K562 (cell line): ENCODE results near the gene MYCBPAP. TPM values are rescaled to one million over a fixed set of nuclear protein-coding genes. Genes with fewer than 3 reads are reported as not detected.

Experiments used
- ATAC-seq: fragments of 200-7000 bp; cut with Tn5 transposase; 3 replicates; pipeline ENCODE4 v1.9.1; 2020; ENCODE audit warnings: moderate library complexity
- BruUV-seq: library from RNA; stranded (reverse); fragments of 400-500 nt; replicated peaks from 2 replicates; lab custom pipeline; 2021; lab: Mats Ljungman, UMichigan
- CTCF ChIA-PET: fragments of 300-600 bp; formaldehyde crosslinking; extraction: SDS; loops from one replicate; lab custom pipeline; 2021; ENCODE audit warnings: low intra/inter-chr PET ratio; lab: Yijun Ruan, JAX
- POLR2A ChIA-PET: fragments of 300-600, 350-650 bp; sonication (Branson Sonifier 250); formaldehyde crosslinking; extraction: SDS; loops from one replicate; lab custom pipeline; 2021; ENCODE audit warnings: antibody characterized with exemption, inconsistent platforms; lab: Yijun Ruan, JAX
- DNase-seq, 4 experiments: peaks; one replicate each; pipeline versions ENCODE4 v3.0.0 to v3.0.0-alpha.2; 2011 to 2018; ENCODE audit warnings: low spot score in 3 of 4, mixed read lengths in 3 of 4; ENCODE audit errors: extremely low read depth in 1 of 4
- FAIRE-seq: peaks from 2 replicates; lab custom pipeline; 2011; peaks lifted over from hg19 to GRCh38; lab: Jason Lieb, UNC
- H2AFZ ChIP-seq: 2 replicates; pipeline ENCODE4 v1.6.0; 2011; ENCODE audit warnings: low read depth, low read length, control low read depth, inconsistent platforms
- H3K27ac ChIP-seq: fragments of 200-600 bp; 3 replicates; pipeline ENCODE4 v1.8.0; 2011; ENCODE audit warnings: low read depth, mild to moderate bottlenecking, control low read depth, inconsistent platforms, low read length, moderate library complexity, mixed read lengths; ENCODE audit errors: extremely low read depth
- H3K27me3 ChIP-seq, 2 experiments: fragments of 300-600 bp in 1 of 2; 2 replicates in 1 of 2; 3 replicates in 1 of 2; pipeline versions ENCODE4 v1.6.0 to v1.8.0; 2011; ENCODE audit warnings: inconsistent platforms in 2 of 2, low read length in 2 of 2, mild to moderate bottlenecking in 1 of 2, mixed read lengths in 1 of 2, moderate library complexity in 1 of 2; ENCODE audit not compliant: control insufficient read depth in 2 of 2, insufficient read depth in 2 of 2
- H3K36me3 ChIP-seq: fragments of 300-600 bp; 3 replicates; pipeline ENCODE4 v1.8.0; 2011; ENCODE audit warnings: mild to moderate bottlenecking, low read length, inconsistent platforms; ENCODE audit not compliant: control insufficient read depth, insufficient read depth
- H3K4me1 ChIP-seq, 2 experiments: fragments of 200-600 bp in 1 of 2; replicated peaks in 1 of 2; 2 replicates in 1 of 2; 3 replicates in 1 of 2; pipeline versions ENCODE4 v1.5.1 to v1.8.0; 2011; ENCODE audit warnings: inconsistent platforms in 2 of 2, low read length in 2 of 2, mild to moderate bottlenecking in 1 of 2, mixed read lengths in 1 of 2, moderate library complexity in 1 of 2; ENCODE audit not compliant: control insufficient read depth in 2 of 2, insufficient read depth in 2 of 2
- H3K4me2 ChIP-seq: 2 replicates; pipeline ENCODE4 v1.6.1; 2011; ENCODE audit warnings: low read length, control low read depth, inconsistent platforms, mixed read lengths; ENCODE audit not compliant: insufficient read depth
- H3K4me3 ChIP-seq: fragments of 200-600 bp; sonication (generic), shearing (Covaris generic); 2 replicates; pipeline ENCODE4 v1.5.1; 2016; ENCODE audit warnings: control low read depth, inconsistent platforms
- H3K79me2 ChIP-seq: fragments of 200-600 bp; 3 replicates; pipeline ENCODE4 v1.8.0; 2011; ENCODE audit warnings: low read length, inconsistent platforms; ENCODE audit not compliant: control insufficient read depth, insufficient read depth
- H3K9ac ChIP-seq, 2 experiments: 2 replicates each; pipeline versions ENCODE4 v1.6.0 to v1.6.1; 2011; ENCODE audit warnings: low read depth in 2 of 2, low read length in 2 of 2, control low read depth in 1 of 2, inconsistent platforms in 1 of 2, mild to moderate bottlenecking in 1 of 2, mixed read lengths in 1 of 2; ENCODE audit not compliant: insufficient read depth in 1 of 2
- H3K9me1 ChIP-seq: one replicate; pipeline ENCODE4 v1.6.0; 2011; ENCODE audit warnings: inconsistent platforms, mild to moderate bottlenecking, low read length, moderate library complexity; ENCODE audit not compliant: control insufficient read depth, insufficient read depth
- H3K9me3 ChIP-seq: replicated peaks from 2 replicates; pipeline ENCODE4 v1.5.1; 2011; ENCODE audit warnings: low read depth, low read length, inconsistent platforms; ENCODE audit not compliant: control insufficient read depth, insufficient read depth
- H4K20me1 ChIP-seq: replicated peaks from 2 replicates; pipeline ENCODE4 v1.6.1; 2011; ENCODE audit warnings: low read length, inconsistent platforms, mixed read lengths; ENCODE audit not compliant: control insufficient read depth, insufficient read depth
- CTCF ChIP-seq, 3 experiments: IDR thresholded peaks in 2 of 3; conservative IDR thresholded peaks in 1 of 3; 2 replicates each; pipeline ENCODE4 v1.5.1; 2011 to 2012; ENCODE audit warnings: low read length in 3 of 3, mild to moderate bottlenecking in 3 of 3, control low read depth in 2 of 3, improper control_type of control experiment in 1 of 3, inconsistent platforms in 1 of 3, low read depth in 1 of 3, mixed read lengths in 1 of 3, moderate library complexity in 1 of 3; ENCODE audit not compliant: insufficient read depth in 2 of 3
- FOS ChIP-seq: IDR thresholded peaks from 3 replicates; pipeline ENCODE4 v1.6.1; 2011; ENCODE audit not compliant: insufficient read length; ENCODE audit errors: extremely low read depth
- RBM39 ChIP-seq: fragments of 200-400 bp; formaldehyde crosslinking; optimal IDR thresholded peaks from 2 replicates; pipeline ENCODE3; 2018; ENCODE audit warnings: low read depth, low read length
- SNAPC5 ChIP-seq: fragments of 250-450 bp; sonication (Bioruptor Pico); IDR thresholded peaks from 2 replicates; pipeline ENCODE4 v1.8.0; 2021; ENCODE audit warnings: moderate library complexity, mild to moderate bottlenecking, inconsistent platforms
- TAF1 ChIP-seq: IDR thresholded peaks from 2 replicates; pipeline ENCODE4 v1.6.1; 2011; ENCODE audit warnings: mild to moderate bottlenecking, low read length, moderate library complexity; ENCODE audit not compliant: insufficient read depth, control insufficient read depth, severe bottlenecking; ENCODE audit errors: extremely low read depth
- TCF7L2 ChIP-seq: fragments of 150-350 bp; IDR thresholded peaks from 2 replicates; pipeline ENCODE4 v1.6.1; 2016; ENCODE audit warnings: low read depth, mild to moderate bottlenecking, low read length, moderate library complexity
- WHSC1 ChIP-seq: IDR thresholded peaks from one replicate; pipeline ENCODE4 v1.6.1; 2012; ENCODE audit warnings: low read length, control low read depth, inconsistent platforms
- ZBTB26 ChIP-seq: fragments of 450-650 bp; formaldehyde crosslinking; IDR thresholded peaks from 2 replicates; pipeline ENCODE4 v1.4.0; 2022; ENCODE audit warnings: missing genetic modification characterization
- ZC3H4 ChIP-seq: sonication (generic); formaldehyde crosslinking; IDR thresholded peaks from 2 replicates; pipeline ENCODE4 v1.9.0; 2021; ENCODE audit warnings: missing genetic modification reagents, borderline replicate concordance
- ZFP91 ChIP-seq: sonication (generic); formaldehyde crosslinking; IDR thresholded peaks from 2 replicates; pipeline ENCODE4 v1.8.0; 2022; ENCODE audit warnings: mild to moderate bottlenecking, missing genetic modification reagents
- ZNF740 ChIP-seq, 3 experiments: fragments of 200-800 bp in 1 of 3; sonication (Bioruptor generic) in 1 of 3; sonication (generic) in 1 of 3; formaldehyde crosslinking in 1 of 3; IDR thresholded peaks; 2 replicates each; pipeline versions ENCODE4 v1.6.1 to v1.8.0; 2016 to 2022; ENCODE audit warnings: mild to moderate bottlenecking in 2 of 3, missing compliant biosample characterization in 2 of 3, missing genetic modification characterization in 2 of 3, missing genetic modification reagents in 1 of 3
- ZNF77 ChIP-seq: fragments of 250-450 bp; sonication (Bioruptor Pico); IDR thresholded peaks from 2 replicates; pipeline ENCODE4 v1.5.0; 2020
- WGBS: fragments of 100-300 bp; shearing (Covaris generic); methylation state at CpG from one replicate; pipeline ENCODE4 v1.1.6; 2016; ENCODE audit warnings: low coverage, mixed read lengths; ENCODE audit not compliant: insufficient coverage; ENCODE audit errors: missing lambda C conversion rate; 5-methylcytosine and 5-hydroxymethylcytosine counted together
- in situ Hi-C: fragments of 300-500 bp; cut with MboI; formaldehyde crosslinking; loops from 4 replicates; pipeline ENCODE4 v1.15.0; 2018; ENCODE audit warnings: inconsistent platforms, mixed read lengths
- intact Hi-C: fragments of 100-400 bp; cut with micrococcal nuclease; formaldehyde crosslinking; loops from 2 replicates; pipeline ENCODE4 v1.14.2; 2022
- polyA plus RNA-seq, 8 experiments: library from polyadenylated mRNA; depleted of rRNA in 4 of 8; stranded (reverse) in 5 of 8; unstranded in 3 of 8; fragments of >200 nt; fragmentation: Nextera tagmentation in 2 of 8; fragmentation: Illumina TruSeq in 1 of 8; extraction: Ambion mirVana in 2 of 8; extraction: Trizol in 1 of 8; gene quantifications; 2 replicates each; pipeline versions ENCODE4 v1.2.1 to v1.2.3, GENCODE V29; 2011 to 2014; ENCODE audit warnings: inconsistent platforms in 1 of 8, missing spikeins in 1 of 8
- total RNA-seq, 7 experiments: library from RNA; depleted of rRNA in 6 of 7; stranded (reverse); fragments of >200 nt in 6 of 7; fragmentation: Illumina TruSeq in 2 of 7; extraction: Trizol in 2 of 7; gene quantifications; 2 replicates each; pipeline versions ENCODE4 v1.2.1 to v1.2.3, GENCODE V29; 2011 to 2021; ENCODE audit warnings: low replicate concordance in 1 of 7

MYCBPAP gene
- total and polyA plus RNA-seq, 9 of the 15 experiments (the other 6 are each of a cell fraction or from before 2014, with no cell fraction given), result not detected

GRCh38 chr17:50561746-50562141 is 53.5 kb downstream of the MYCBPAP start (continued):
- TF ChIP-seq ZNF740 (CRISPR knock-in tag; IDR thresholded peaks at IDR 0.05) (no peak), ZNF740 (tag; IDR thresholded peaks at IDR 0.05) (no peak), TCF7L2 (no peak), ZNF77 (CRISPR knock-in tag) (no peak), RBM39 (no peak)

GRCh38 chr17:50562242-50563091 is 54.2 kb downstream of the MYCBPAP start:
- no peak for FAIRE-seq
- H3K4me3 ChIP-seq, result no peak overlapping the region
- WGBS, result 13% methylated on average over 20 of the region's 22 CpGs
- no peaks in the 10 kb centered on the region for H3K9me3 ChIP-seq
- H3K9me1 ChIP-seq, result no peaks in the 10 kb centered on the region
- H3K27me3 ChIP-seq, result peaks cover 25 to 53% of the 10 kb centered on the region in 2 experiments
- in situ Hi-C loops (no loop called here), intact Hi-C loops (no loop called here)
- DNase-seq, result no peak
- no peak overlapping the region for H3K27ac ChIP-seq
- ChIA-PET CTCF (no interaction called here), POLR2A (interaction anchor here (0.7 to 1.2 kb wide), 4 partner anchors 9 to 163 kb away, joined by 3 to 5 read pairs (median 3); partner anchors contain the start of gene LUC7L3)
- no peak overlapping the region for H2AFZ ChIP-seq
- no peaks in the 10 kb centered on the region for H3K79me2 ChIP-seq
- no peak overlapping the region for H3K4me2 ChIP-seq
- H3K4me1 ChIP-seq, result peaks cover 9 to 38% of the 10 kb centered on the region in 2 experiments
- ATAC-seq, result no peak
- H3K36me3 ChIP-seq, result no peaks in the 10 kb centered on the region
- no peak overlapping the region for H3K9ac ChIP-seq
- BruUV-seq, result no TSS peak
- peaks cover 20% of the 10 kb centered on the region; the same call in 1 of the 2 replicates for H4K20me1 ChIP-seq
- TF ChIP-seq SNAPC5 (no peak), CTCF (IDR thresholded peaks at IDR 0.05 in 2 of 3, conservative IDR thresholded peaks at IDR 0.05 in 1 of 3; ENCODE audit: insufficient read depth in 2 of 3, low read depth in 1 of 3, low read length in 3 of 3) (0 out of 6 replicates have a peak, but pooled peaks of 1 of the 3 experiments have one; percentile 18), WHSC1 (no peak), ZFP91 (CRISPR knock-in tag) (no peak), TAF1 (no peak), ZBTB26 (no peak), FOS (no peak), ZC3H4 (CRISPR knock-in tag) (no peak)
